ENCODE measurements around the gene SRGAP1.

The SRGAP1 gene

GRCh38 chr12:63941879-63942278 lies 97.4 kb downstream of the SRGAP1 start:
- H3K36me3 ChIP-seq (replicated peaks): no peaks in the 10 kb centered on the region
- no peak for TF ChIP-seq CTCF (IDR thresholded peaks at IDR 0.05; ENCODE audit: low read depth, low read length, missing control alignments)
- DNase-seq: no peak
- no peaks in the 10 kb centered on the region for H3K27me3 ChIP-seq (replicated peaks)
- no peak overlapping the region for H3K4me3 ChIP-seq (ENCODE audit: low read depth, low read length)
- H3K27ac ChIP-seq: no peak overlapping the region
- in situ Hi-C loops (cut with HindIII; ENCODE audit: low pct_ligation_motif_present, low sequenced_read_pairs): no loop called here

- no peak overlapping the region for H3K27ac ChIP-seq
- in situ Hi-C loops (cut with HindIII; ENCODE audit: low pct_ligation_motif_present, low sequenced_read_pairs): no loop called here
- H3K4me3 ChIP-seq (ENCODE audit: low read depth, low read length): no peak overlapping the region
- H3K27me3 ChIP-seq (replicated peaks): no peaks in the 10 kb centered on the region
- TF ChIP-seq CTCF (IDR thresholded peaks at IDR 0.05; ENCODE audit: low read depth, low read length, missing control alignments): no peak
- DNase-seq: no peak
- no peaks in the 10 kb centered on the region for H3K36me3 ChIP-seq (replicated peaks)
Measured at GRCh38 chr12:63942464-63943241, 98.2 kb downstream of the SRGAP1 start.

- DNase-seq: no peak
- in situ Hi-C loops (cut with HindIII; ENCODE audit: low pct_ligation_motif_present, low sequenced_read_pairs): no loop called here
- no peak overlapping the region for H3K27ac ChIP-seq
- no peaks in the 10 kb centered on the region for H3K36me3 ChIP-seq (replicated peaks)
- no peak overlapping the region for H3K4me3 ChIP-seq (ENCODE audit: low read depth, low read length)
- TF ChIP-seq CTCF (IDR thresholded peaks at IDR 0.05; ENCODE audit: low read depth, low read length, missing control alignments): no peak
- no peaks in the 10 kb centered on the region for H3K27me3 ChIP-seq (replicated peaks)
Measured at GRCh38 chr12:63944034-63944579, 99.6 kb downstream of the SRGAP1 start.

GRCh38 chr12:63944586-63945228 lies 100.2 kb downstream of the SRGAP1 start:
- Histone ChIP-seq H3K4me3 (ENCODE audit: low read depth, low read length) (no peak overlapping the region), H3K36me3 (replicated peaks) (no peaks in the 10 kb centered on the region), H3K27me3 (replicated peaks) (no peaks in the 10 kb centered on the region), H3K27ac (no peak overlapping the region)
- in situ Hi-C loops (cut with HindIII; ENCODE audit: low pct_ligation_motif_present, low sequenced_read_pairs): no loop called here
- no peak for TF ChIP-seq CTCF (IDR thresholded peaks at IDR 0.05; ENCODE audit: low read depth, low read length, missing control alignments)
- no peak for DNase-seq

GRCh38 chr12:63945777-63946176 lies 101.3 kb downstream of the SRGAP1 start:
- in situ Hi-C loops (cut with HindIII; ENCODE audit: low pct_ligation_motif_present, low sequenced_read_pairs): no loop called here
- Histone ChIP-seq H3K27me3 (replicated peaks) (no peaks in the 10 kb centered on the region), H3K27ac (no peak overlapping the region), H3K36me3 (replicated peaks) (no peaks in the 10 kb centered on the region), H3K4me3 (ENCODE audit: low read depth, low read length) (no peak overlapping the region)
- no peak for DNase-seq
- TF ChIP-seq CTCF (IDR thresholded peaks at IDR 0.05; ENCODE audit: low read depth, low read length, missing control alignments): no peak
